ENCODE results near the gene CELA2A.

DNA sequence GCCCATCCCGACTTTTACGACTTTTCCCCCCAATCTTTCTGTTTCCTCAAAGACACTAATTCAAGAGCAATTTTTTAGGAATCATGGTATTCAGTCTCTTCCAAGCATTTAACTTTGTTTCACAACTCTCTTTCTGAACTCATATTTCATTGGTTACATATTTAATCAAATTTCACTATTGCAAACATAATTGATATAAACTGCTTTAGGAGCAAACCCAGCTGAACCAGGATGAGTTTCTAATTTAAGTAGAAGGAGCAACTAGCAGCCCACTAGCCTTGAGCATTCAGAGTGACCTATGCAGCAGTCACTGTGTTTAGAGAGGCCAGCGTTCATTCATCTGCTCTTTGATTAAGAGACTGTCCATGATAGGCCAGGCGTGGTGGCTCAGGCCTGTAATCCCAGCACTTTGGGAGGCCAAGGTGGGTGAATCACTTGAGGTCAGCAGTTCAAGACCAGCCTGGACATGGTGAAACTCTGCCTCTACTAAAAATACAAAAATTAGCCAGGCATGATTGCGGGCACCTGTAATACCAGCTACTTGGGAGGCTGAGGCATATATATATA, 21.2 kb downstream of the CELA2A start:
- no peak for TF ChIP-seq EP300 (IDR thresholded peaks at IDR 0.05; ENCODE audit: borderline replicate concordance in 1 of 2, control insufficient read depth in 1 of 2, low read depth in 2 of 2, low read length in 2 of 2)
- TF ChIP-seq, protein P1, sequence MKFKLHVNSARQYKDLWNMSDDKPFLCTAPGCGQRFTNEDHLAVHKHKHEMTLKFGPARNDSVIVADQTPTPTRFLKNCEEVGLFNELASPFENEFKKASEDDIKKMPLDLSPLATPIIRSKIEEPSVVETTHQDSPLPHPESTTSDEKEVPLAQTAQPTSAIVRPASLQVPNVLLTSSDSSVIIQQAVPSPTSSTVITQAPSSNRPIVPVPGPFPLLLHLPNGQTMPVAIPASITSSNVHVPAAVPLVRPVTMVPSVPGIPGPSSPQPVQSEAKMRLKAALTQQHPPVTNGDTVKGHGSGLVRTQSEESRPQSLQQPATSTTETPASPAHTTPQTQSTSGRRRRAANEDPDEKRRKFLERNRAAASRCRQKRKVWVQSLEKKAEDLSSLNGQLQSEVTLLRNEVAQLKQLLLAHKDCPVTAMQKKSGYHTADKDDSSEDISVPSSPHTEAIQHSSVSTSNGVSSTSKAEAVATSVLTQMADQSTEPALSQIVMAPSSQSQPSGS (IDR thresholded peaks at IDR 0.05; ENCODE audit: low read length) = no peak
- TF ChIP-seq, protein P2, sequence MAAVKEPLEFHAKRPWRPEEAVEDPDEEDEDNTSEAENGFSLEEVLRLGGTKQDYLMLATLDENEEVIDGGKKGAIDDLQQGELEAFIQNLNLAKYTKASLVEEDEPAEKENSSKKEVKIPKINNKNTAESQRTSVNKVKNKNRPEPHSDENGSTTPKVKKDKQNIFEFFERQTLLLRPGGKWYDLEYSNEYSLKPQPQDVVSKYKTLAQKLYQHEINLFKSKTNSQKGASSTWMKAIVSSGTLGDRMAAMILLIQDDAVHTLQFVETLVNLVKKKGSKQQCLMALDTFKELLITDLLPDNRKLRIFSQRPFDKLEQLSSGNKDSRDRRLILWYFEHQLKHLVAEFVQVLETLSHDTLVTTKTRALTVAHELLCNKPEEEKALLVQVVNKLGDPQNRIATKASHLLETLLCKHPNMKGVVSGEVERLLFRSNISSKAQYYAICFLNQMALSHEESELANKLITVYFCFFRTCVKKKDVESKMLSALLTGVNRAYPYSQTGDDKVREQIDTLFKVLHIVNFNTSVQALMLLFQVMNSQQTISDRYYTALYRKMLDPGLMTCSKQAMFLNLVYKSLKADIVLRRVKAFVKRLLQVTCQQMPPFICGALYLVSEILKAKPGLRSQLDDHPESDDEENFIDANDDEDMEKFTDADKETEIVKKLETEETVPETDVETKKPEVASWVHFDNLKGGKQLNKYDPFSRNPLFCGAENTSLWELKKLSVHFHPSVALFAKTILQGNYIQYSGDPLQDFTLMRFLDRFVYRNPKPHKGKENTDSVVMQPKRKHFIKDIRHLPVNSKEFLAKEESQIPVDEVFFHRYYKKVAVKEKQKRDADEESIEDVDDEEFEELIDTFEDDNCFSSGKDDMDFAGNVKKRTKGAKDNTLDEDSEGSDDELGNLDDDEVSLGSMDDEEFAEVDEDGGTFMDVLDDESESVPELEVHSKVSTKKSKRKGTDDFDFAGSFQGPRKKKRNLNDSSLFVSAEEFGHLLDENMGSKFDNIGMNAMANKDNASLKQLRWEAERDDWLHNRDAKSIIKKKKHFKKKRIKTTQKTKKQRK (IDR thresholded peaks at IDR 0.05; ENCODE audit: low read depth, low read length) = no peak
- TF ChIP-seq POLR2A (IDR thresholded peaks at IDR 0.05; ENCODE audit: low read depth, low read length) = no peak
- TF ChIP-seq, protein P3, sequence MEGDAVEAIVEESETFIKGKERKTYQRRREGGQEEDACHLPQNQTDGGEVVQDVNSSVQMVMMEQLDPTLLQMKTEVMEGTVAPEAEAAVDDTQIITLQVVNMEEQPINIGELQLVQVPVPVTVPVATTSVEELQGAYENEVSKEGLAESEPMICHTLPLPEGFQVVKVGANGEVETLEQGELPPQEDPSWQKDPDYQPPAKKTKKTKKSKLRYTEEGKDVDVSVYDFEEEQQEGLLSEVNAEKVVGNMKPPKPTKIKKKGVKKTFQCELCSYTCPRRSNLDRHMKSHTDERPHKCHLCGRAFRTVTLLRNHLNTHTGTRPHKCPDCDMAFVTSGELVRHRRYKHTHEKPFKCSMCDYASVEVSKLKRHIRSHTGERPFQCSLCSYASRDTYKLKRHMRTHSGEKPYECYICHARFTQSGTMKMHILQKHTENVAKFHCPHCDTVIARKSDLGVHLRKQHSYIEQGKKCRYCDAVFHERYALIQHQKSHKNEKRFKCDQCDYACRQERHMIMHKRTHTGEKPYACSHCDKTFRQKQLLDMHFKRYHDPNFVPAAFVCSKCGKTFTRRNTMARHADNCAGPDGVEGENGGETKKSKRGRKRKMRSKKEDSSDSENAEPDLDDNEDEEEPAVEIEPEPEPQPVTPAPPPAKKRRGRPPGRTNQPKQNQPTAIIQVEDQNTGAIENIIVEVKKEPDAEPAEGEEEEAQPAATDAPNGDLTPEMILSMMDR (IDR thresholded peaks at IDR 0.05 in 2 of 3, conservative IDR thresholded peaks at IDR 0.05 in 1 of 3; ENCODE audit: control insufficient read depth in 2 of 3, extremely low read depth in 1 of 3, insufficient read depth in 1 of 3, low read depth in 3 of 3, low read length in 3 of 3) = no peak
- TF ChIP-seq NBN (IDR thresholded peaks at IDR 0.05) = no peak
- no peak for TF ChIP-seq PRDM15 (CRISPR knock-in tag; IDR thresholded peaks at IDR 0.05)
- no peak for TF ChIP-seq TBL1XR1 (IDR thresholded peaks at IDR 0.05; ENCODE audit: low read depth, low read length)
- no peak for TF ChIP-seq NFYA (IDR thresholded peaks at IDR 0.05; ENCODE audit: borderline replicate concordance, low read depth, low read length)
- no peak for TF ChIP-seq GABPA (IDR thresholded peaks at IDR 0.05; ENCODE audit: low read depth)
- TF ChIP-seq MAX (IDR thresholded peaks at IDR 0.05; ENCODE audit: low read depth, low read length) = no peak
- TF ChIP-seq E2F4 (IDR thresholded peaks at IDR 0.05; ENCODE audit: low read depth, low read length) = no peak
